Effector memory CD4-positive, alpha-beta T cell (primary cell): ENCODE results near the gene PDE7B.

Experiments used
- DNase-seq, 3 donors: peaks; one replicate each; pipeline ENCODE4 v3.0.0-alpha.2; 2020
- H3K27ac ChIP-seq: 2 replicates; pipeline ENCODE4 v1.7.0; 2013; ENCODE audit warnings: mild to moderate bottlenecking, low read length, moderate library complexity; ENCODE audit not compliant: insufficient read depth, poor library complexity, severe bottlenecking
- H3K27me3 ChIP-seq: replicated peaks from 2 replicates; pipeline ENCODE4 v1.7.0; 2013; ENCODE audit warnings: mild to moderate bottlenecking, low read length; ENCODE audit not compliant: insufficient read depth, control insufficient read depth, poor library complexity, severe bottlenecking
- H3K36me3 ChIP-seq: 2 replicates; pipeline ENCODE4 v1.7.0; 2013; ENCODE audit warnings: mild to moderate bottlenecking, low read length, moderate library complexity; ENCODE audit not compliant: control insufficient read depth, insufficient read depth
- H3K4me1 ChIP-seq: 2 replicates; pipeline ENCODE4 v1.7.0; 2013; ENCODE audit warnings: low read length, mild to moderate bottlenecking; ENCODE audit not compliant: control insufficient read depth, insufficient read depth, poor library complexity, severe bottlenecking
- H3K4me3 ChIP-seq: 2 replicates; pipeline ENCODE4 v1.7.0; 2013; ENCODE audit warnings: low read length, low read depth, mild to moderate bottlenecking; ENCODE audit not compliant: insufficient read depth, poor library complexity, severe bottlenecking
- H3K9me3 ChIP-seq: 2 replicates; pipeline ENCODE4 v1.7.0; 2013; ENCODE audit warnings: mild to moderate bottlenecking, low read length, moderate library complexity; ENCODE audit not compliant: control insufficient read depth

Gene PDE7B

DNA sequence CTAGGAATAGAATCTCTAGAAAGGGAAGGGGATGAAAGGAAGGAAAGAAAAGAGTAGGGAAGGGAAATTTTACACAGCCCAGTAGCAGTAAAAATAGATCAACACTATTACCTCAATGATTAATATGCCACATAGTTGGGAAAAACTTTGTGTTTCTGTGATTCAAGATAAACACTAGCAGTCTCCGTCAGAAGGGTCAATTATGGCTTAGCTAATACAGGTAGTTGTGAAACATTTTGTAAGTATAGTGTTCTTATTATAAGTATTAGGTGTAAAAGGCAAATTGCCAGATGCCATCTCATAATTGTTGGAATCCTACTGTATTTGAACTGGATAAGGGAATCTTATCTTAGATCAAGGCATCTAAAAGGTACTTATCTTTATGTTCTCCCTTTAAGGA, 232.9 kb downstream of the PDE7B start:
- Histone ChIP-seq H3K27ac (no peak overlapping the region), H3K36me3 (no peaks in the 10 kb centered on the region), H3K4me1 (no peaks in the 10 kb centered on the region), H3K4me3 (no peak overlapping the region), H3K9me3 (no peaks in the 10 kb centered on the region), H3K27me3 (no peaks in the 10 kb centered on the region)
- no peak for DNase-seq

DNA sequence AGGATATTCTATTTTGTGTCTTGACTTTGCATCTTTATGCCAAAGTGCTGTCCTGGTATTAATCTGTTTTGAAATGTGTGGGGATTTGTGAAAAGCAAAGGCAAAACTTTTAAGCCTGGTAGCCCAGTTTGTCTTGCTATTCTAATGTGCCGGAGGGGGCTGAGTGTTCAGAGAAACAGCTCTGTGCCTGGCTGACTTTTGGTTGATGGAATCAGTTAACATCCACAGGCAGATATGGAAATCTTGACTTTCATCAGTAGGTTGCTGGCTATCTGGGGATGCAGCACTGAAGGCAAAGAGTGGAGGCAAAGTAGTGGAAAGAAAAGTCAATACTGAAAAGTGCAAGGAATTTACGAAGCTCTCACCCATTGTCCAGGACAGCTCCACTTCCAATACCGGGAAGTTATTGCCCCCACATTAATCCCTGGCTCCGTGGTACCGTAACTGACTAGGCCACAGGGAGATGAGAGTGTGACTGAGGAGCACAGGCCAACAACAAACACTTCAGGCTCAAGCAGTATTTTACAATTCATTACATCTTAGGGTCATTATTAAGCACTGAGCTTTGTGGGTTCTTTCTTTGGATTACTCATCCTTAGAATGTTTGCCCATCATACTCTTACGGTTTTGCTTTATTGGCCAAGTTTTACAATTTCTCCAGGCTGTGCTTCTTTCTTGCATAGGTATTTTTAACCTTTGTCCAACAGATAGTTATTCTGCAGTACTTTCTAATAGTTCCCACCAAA, 234.0 kb downstream of the PDE7B start:
- Histone ChIP-seq H3K27me3 (no peaks in the 10 kb centered on the region), H3K36me3 (no peaks in the 10 kb centered on the region), H3K4me3 (no peak overlapping the region), H3K4me1 (no peaks in the 10 kb centered on the region), H3K9me3 (no peaks in the 10 kb centered on the region), H3K27ac (no peak overlapping the region)
- DNase-seq, result no peak

- DNase-seq, result no peak
- no peak overlapping the region for H3K27ac ChIP-seq
- H3K36me3 ChIP-seq, result no peaks in the 10 kb centered on the region
- no peaks in the 10 kb centered on the region for H3K27me3 ChIP-seq
- no peaks in the 10 kb centered on the region for H3K9me3 ChIP-seq
- H3K4me1 ChIP-seq, result no peaks in the 10 kb centered on the region
- no peak overlapping the region for H3K4me3 ChIP-seq
Observed at GRCh38 chr6:136086686-136087085, 235.2 kb downstream of the PDE7B start.

GRCh38 chr6:136087986-136088385, 236.5 kb downstream of the PDE7B start:
- no peaks in the 10 kb centered on the region for H3K27me3 ChIP-seq
- no peaks in the 10 kb centered on the region for H3K36me3 ChIP-seq
- no peak overlapping the region for H3K4me3 ChIP-seq
- no peak for DNase-seq
- H3K4me1 ChIP-seq, result no peaks in the 10 kb centered on the region
- no peak overlapping the region for H3K27ac ChIP-seq
- no peaks in the 10 kb centered on the region for H3K9me3 ChIP-seq

DNA sequence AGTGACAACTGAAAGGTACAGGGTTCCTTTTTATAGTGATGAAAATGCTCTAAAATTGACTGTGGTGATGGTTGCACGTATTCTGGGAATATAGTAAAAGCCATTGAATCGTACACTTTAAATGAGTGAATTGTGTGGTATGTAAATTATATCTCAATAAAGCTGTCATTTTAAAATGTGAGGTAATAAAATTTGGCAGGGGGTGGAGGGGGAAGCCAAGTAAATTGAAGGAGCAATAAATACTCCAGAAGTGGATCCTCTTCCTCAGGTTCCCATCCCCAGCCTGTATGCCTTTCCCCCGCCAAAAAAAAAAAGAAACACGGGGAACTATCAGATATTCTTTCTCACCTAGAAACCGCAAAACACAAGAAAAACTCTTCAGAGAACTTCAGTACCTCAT, 237.2 kb downstream of the PDE7B start:
- Histone ChIP-seq H3K9me3 (no peaks in the 10 kb centered on the region), H3K4me3 (no peak overlapping the region), H3K27me3 (no peaks in the 10 kb centered on the region), H3K27ac (no peak overlapping the region), H3K36me3 (no peaks in the 10 kb centered on the region), H3K4me1 (no peaks in the 10 kb centered on the region)
- no peak for DNase-seq

DNA sequence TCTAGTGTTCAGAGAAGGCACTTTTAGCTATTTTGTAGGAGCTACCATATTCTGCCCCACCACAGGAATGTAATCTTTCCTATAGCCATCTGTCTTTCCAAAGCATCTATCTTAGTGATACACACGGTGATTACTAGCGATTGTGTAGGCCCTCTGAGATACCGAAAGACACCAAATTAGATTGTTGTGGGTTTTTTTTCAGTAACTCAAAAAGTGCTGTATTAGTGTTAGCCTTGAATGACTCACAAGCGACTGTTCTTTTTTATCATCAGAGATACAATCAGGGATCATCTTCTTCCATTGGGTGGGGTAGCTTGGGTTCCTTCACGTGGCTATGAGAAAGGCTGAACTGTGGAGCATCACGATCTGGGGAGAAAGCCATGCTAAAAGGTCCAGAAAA, 238.4 kb downstream of the PDE7B start:
- Histone ChIP-seq H3K4me1 (no peaks in the 10 kb centered on the region), H3K36me3 (no peaks in the 10 kb centered on the region), H3K27ac (no peak overlapping the region), H3K9me3 (no peaks in the 10 kb centered on the region), H3K4me3 (no peak overlapping the region), H3K27me3 (no peaks in the 10 kb centered on the region)
- DNase-seq, result no peak

GRCh38 chr6:136090929-136091328, 239.4 kb downstream of the PDE7B start:
- Histone ChIP-seq H3K27me3 (no peaks in the 10 kb centered on the region), H3K4me3 (no peak overlapping the region), H3K4me1 (no peaks in the 10 kb centered on the region), H3K9me3 (no peaks in the 10 kb centered on the region), H3K27ac (no peak overlapping the region), H3K36me3 (no peaks in the 10 kb centered on the region)
- no peak for DNase-seq

DNA sequence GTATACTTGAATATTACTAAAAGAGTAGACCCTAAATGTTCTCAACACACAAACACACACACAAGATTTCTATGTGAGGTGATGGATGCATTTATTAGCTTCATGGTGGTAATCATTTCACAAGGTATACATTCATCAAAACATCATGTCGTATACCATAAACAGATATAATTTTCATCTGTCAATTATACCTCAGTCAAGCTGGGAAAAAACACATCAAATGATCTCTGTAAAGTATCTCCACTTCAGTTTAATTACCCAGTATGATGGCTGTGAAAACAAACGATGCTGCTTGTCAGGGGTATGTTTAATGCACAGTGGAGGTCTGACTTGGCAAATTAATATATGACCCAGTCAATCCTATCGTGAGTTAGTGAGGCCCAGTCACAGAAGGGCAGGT, 241.4 kb downstream of the PDE7B start:
- H3K36me3 ChIP-seq, result no peaks in the 10 kb centered on the region
- H3K4me1 ChIP-seq, result no peaks in the 10 kb centered on the region
- no peak for DNase-seq
- H3K27ac ChIP-seq, result no peak overlapping the region
- no peaks in the 10 kb centered on the region for H3K27me3 ChIP-seq
- H3K9me3 ChIP-seq, result no peaks in the 10 kb centered on the region
- H3K4me3 ChIP-seq, result no peak overlapping the region

GRCh38 chr6:136093835-136094234, 242.3 kb downstream of the PDE7B start:
- DNase-seq, result no peak
- H3K4me1 ChIP-seq, result no peaks in the 10 kb centered on the region
- H3K9me3 ChIP-seq, result no peaks in the 10 kb centered on the region
- no peak overlapping the region for H3K4me3 ChIP-seq
- no peak overlapping the region for H3K27ac ChIP-seq
- H3K27me3 ChIP-seq, result no peaks in the 10 kb centered on the region
- H3K36me3 ChIP-seq, result no peaks in the 10 kb centered on the region

DNA sequence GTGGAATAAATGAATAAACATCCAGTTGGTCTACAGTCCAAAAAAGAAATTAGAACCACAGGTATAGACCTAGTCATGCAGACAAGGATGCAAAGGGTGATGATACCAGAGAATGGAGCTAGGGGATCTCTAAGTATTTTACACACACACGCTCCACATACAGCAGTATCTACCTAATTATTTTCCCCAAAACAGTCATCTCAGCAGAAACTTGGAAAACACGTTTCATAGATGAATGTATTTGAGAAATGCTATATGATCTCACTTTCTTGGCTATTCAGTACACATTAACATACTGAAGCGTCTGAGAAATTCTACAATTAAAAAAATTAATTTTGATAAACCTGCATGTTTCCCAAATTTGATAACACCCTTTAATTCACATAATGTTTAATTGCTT, 243.3 kb downstream of the PDE7B start:
- Histone ChIP-seq H3K27me3 (no peaks in the 10 kb centered on the region), H3K4me3 (no peak overlapping the region)

More for the DNA sequence above, 243.3 kb downstream of the PDE7B start:
- Histone ChIP-seq H3K4me1 (no peaks in the 10 kb centered on the region), H3K36me3 (no peaks in the 10 kb centered on the region), H3K27ac (no peak overlapping the region), H3K9me3 (no peaks in the 10 kb centered on the region)
- DNase-seq, result no peak
